Measurements from ENCODE around the gene DCLK1. TPM values are rescaled to one million over a fixed set of nuclear protein-coding genes. Genes with fewer than 3 reads are reported as not detected.

The DCLK1 gene
- total RNA-seq, 4 donors from 2014 or later, result 20.5 to 40.1 (median 28.7) TPM

DNA sequence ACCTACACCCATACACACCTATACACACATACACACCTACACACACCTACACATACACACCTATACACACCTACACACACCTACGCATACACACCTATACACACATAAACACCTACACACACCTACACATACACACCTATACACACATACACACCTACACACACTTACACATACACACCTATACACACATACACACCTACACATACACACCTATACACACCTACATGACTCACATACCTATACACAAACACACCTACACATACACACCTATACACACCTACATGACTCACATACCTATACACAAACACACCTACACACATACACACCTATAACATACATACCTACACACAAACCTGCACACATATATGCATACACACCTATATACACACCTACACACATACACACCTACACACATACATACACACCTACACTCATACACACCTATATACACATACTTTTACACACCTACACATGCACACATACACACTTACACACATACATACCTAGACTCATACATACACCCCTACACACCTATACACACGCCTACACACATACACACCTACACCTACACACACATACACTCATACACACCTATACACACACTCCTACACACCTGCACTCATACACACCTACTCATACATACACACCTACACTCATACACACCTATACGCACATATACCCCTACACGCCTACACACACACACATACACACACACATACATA is 368.0 kb downstream of the DCLK1 start:
- intact Hi-C loops (cut with DNase I), result no loop called here
- no peaks in the 10 kb centered on the region for H3K4me1 ChIP-seq
- H3K27ac ChIP-seq (replicated peaks in 1 of 4), result no peak overlapping the region
- no peaks in the 10 kb centered on the region for H3K9me3 ChIP-seq
- no peak for TF ChIP-seq POLR2AphosphoS5 (IDR thresholded peaks at IDR 0.05)
- TF ChIP-seq POLR2A (IDR thresholded peaks at IDR 0.05; ENCODE audit: low read depth), result no peak
- TF ChIP-seq, protein P1, sequence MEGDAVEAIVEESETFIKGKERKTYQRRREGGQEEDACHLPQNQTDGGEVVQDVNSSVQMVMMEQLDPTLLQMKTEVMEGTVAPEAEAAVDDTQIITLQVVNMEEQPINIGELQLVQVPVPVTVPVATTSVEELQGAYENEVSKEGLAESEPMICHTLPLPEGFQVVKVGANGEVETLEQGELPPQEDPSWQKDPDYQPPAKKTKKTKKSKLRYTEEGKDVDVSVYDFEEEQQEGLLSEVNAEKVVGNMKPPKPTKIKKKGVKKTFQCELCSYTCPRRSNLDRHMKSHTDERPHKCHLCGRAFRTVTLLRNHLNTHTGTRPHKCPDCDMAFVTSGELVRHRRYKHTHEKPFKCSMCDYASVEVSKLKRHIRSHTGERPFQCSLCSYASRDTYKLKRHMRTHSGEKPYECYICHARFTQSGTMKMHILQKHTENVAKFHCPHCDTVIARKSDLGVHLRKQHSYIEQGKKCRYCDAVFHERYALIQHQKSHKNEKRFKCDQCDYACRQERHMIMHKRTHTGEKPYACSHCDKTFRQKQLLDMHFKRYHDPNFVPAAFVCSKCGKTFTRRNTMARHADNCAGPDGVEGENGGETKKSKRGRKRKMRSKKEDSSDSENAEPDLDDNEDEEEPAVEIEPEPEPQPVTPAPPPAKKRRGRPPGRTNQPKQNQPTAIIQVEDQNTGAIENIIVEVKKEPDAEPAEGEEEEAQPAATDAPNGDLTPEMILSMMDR (IDR thresholded peaks at IDR 0.05), result no peak
- TF ChIP-seq EP300 (IDR thresholded peaks at IDR 0.05), result no peak
- 98% methylated on average over 4 of the region's 4 CpGs for WGBS
- H3K27me3 ChIP-seq, result no peaks in the 10 kb centered on the region
- H3K4me3 ChIP-seq, result no peak overlapping the region
- no peaks in the 10 kb centered on the region for H3K36me3 ChIP-seq
- no peak for DNase-seq (ENCODE audit: extremely low spot score)

- Histone ChIP-seq H3K9me3 (no peaks in the 10 kb centered on the region), H3K4me1 (no peaks in the 10 kb centered on the region), H3K4me3 (no peak overlapping the region), H3K27ac (replicated peaks in 1 of 4) (no peak overlapping the region), H3K27me3 (no peaks in the 10 kb centered on the region), H3K36me3 (no peaks in the 10 kb centered on the region)
- TF ChIP-seq, protein P1 (IDR thresholded peaks at IDR 0.05), result no peak
- TF ChIP-seq POLR2A (IDR thresholded peaks at IDR 0.05; ENCODE audit: low read depth) (no peak), POLR2AphosphoS5 (IDR thresholded peaks at IDR 0.05) (no peak), EP300 (IDR thresholded peaks at IDR 0.05) (no peak)
- DNase-seq (ENCODE audit: extremely low spot score), result no peak
- intact Hi-C loops (cut with DNase I), result no loop called here
- 87% methylated on average over 2 of the region's 2 CpGs for WGBS
These were observed 369.5 kb downstream of the DCLK1 start for GRCh38 chr13:35761440-35762252.

DNA sequence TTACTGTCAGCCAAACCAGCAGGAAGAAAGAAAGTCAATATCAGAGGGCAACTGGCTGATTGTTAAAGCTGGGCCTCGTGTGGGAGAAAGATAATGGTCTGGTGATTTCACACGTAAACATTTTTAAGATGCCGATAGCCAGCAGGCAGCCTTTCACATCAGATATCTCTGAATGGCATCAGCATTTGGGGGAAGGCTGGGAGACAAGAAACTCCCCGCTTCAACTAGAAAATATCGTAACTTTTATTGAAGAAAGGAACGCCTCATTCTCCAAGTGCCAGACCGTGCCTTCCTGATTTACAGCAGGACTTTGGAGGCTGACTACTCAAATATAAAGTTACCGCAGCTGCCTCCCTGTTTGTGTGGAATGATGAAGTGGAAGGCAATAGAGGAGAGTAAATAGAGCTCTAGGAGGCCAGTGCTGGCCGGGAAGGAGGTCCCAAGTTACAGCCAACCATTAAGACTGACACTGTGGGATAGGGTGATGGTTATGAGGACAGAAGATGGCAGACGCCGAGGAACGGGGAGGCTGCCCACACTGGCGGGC is 370.4 kb downstream of the DCLK1 start:
- H3K36me3 ChIP-seq, result no peaks in the 10 kb centered on the region
- no peak overlapping the region for H3K4me3 ChIP-seq
- H3K4me1 ChIP-seq, result no peaks in the 10 kb centered on the region
- no peak for DNase-seq (ENCODE audit: extremely low spot score)
- intact Hi-C loops (cut with DNase I), result no loop called here
- no peak overlapping the region for H3K27ac ChIP-seq (replicated peaks in 1 of 4)
- no peaks in the 10 kb centered on the region for H3K27me3 ChIP-seq
- TF ChIP-seq, protein P1 (IDR thresholded peaks at IDR 0.05), result no peak
- TF ChIP-seq EP300 (IDR thresholded peaks at IDR 0.05) (no peak), POLR2AphosphoS5 (IDR thresholded peaks at IDR 0.05) (no peak), POLR2A (IDR thresholded peaks at IDR 0.05; ENCODE audit: low read depth) (no peak)
- 79% methylated on average over 13 of the region's 13 CpGs for WGBS
- H3K9me3 ChIP-seq, result no peaks in the 10 kb centered on the region

DNA sequence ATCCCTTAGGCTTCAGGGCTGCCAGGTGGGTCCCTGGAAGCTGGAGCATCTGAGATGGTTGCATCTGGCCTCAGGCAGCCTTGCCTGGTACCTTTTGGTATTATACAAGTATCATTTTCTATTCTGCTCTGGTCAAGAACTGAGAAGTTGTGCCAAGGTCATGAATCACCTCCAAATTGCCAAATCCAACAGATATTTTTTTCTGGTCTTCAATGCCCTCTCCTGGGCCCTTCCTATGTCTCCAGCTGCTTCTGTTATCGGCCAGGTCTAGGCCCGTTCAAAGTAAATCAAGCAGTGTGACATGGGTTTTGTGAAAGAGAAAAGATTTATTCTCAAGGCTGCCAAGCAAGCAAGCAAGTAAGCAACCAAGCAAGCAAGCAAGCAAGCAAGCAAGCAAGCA is 383.6 kb downstream of the DCLK1 start:
- TF ChIP-seq, protein P1 (IDR thresholded peaks at IDR 0.05), result no peak
- TF ChIP-seq POLR2AphosphoS5 (IDR thresholded peaks at IDR 0.05) (no peak), POLR2A (IDR thresholded peaks at IDR 0.05; ENCODE audit: low read depth) (no peak), EP300 (IDR thresholded peaks at IDR 0.05) (no peak)

More for the DNA sequence above, 383.6 kb downstream of the DCLK1 start:
- no peak overlapping the region for H3K4me3 ChIP-seq
- H3K36me3 ChIP-seq, result no peaks in the 10 kb centered on the region
- 84% methylated on average over 2 of the region's 2 CpGs for WGBS
- peaks cover 0 to 9% (median 3%) of the 10 kb centered on the region in 4 donors for H3K9me3 ChIP-seq
- H3K27ac ChIP-seq (replicated peaks in 1 of 4), result no peak overlapping the region
- no peaks in the 10 kb centered on the region for H3K27me3 ChIP-seq
- H3K4me1 ChIP-seq, result no peaks in the 10 kb centered on the region
- intact Hi-C loops (cut with DNase I), result no loop called here
- peak; percentile 68 for DNase-seq (ENCODE audit: extremely low spot score)

Data from esophagus muscularis mucosa (tissue), 4 donors.